Measurements from ENCODE around the gene NEURL1.
A peak's percentile ranks its signal among the peaks of the same experiment; 100 is the strongest.

NEURL1 gene

DNA sequence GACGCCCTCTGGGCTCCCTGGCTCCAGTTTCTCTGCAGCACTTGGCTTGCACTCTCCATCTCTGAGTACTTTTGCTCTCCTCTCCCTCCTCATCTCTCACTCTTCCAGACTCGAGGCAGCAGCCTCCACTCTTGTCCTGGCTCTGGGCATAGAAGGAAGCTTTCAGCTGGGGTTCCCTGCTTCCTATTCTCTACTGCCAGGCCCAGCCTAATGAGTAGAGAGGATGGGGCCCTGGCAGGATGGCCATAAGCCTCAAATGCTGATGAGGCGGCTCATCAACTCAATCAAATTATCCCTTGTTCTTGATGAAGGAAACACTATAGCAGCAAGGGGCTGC lies 55.8 kb downstream of the NEURL1 start:
- DNase-seq: no peak

DNA sequence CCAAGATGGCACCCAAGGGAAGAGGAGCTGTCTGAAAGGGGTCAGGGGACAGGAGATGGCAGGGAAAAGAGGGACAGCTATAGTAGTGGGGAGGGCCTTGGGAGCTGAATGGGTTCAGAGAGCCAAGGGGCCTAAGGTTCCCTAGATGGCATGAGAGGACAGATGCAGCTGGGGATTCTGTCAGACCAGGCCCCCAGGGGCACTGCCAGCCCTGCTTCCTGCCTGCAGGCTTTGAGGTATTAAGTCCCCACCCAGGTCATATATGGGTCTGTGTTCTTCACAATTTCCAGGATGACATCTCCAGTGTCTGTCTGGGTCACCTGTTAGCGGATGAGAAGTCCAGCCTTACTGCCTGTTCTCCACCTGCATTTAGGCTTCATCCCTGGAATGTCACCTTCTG lies 56.7 kb downstream of the NEURL1 start:
- DNase-seq: no peak

DNA sequence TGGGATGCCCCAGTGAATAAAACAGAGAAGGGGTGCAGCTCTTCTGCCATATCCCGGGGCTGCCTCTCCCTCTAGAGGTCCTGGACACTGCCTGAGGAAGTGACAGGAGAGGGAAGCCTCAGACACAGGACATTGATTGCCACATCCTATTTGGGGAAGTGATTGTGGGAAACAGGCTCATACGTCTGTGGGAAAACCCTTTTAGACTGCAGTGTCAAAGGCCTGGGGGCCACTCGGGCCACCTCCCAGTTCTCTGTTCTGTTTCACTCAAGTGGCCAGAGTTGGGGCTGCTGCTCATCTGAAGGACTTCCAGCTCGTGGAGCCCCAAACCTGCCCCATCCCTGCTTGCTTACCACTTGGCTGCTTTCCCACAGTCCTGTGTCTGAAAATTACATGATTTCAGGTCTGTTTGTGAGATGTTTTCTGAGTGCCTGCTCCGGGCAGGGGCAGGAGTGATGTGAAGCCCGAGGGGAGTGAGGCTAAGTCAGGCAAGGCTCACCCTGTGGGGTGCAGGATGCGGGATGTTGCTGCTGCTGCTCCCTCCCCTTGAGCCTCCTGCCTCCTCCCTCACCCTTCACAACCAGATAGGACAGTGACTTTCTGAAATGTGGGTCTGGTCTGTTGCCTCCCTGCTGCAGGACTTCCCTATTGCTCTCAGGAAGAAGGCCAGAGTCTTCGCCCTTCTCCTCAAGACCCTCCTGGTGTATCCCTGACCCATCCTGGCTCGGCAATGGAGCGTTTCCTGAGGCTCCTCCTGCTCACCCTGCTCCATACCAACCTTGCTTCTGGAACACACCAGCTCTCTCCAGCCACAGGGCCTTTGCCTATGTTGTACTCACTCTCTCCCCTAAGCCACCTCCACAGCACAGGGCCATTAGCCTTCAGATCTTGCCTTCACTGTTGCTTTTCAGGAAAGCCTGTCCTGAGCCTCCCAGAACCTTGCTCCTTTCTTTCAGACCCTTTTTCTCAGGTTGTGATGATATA lies 58.4 kb downstream of the NEURL1 start:
- DNase-seq: no peak

DNA sequence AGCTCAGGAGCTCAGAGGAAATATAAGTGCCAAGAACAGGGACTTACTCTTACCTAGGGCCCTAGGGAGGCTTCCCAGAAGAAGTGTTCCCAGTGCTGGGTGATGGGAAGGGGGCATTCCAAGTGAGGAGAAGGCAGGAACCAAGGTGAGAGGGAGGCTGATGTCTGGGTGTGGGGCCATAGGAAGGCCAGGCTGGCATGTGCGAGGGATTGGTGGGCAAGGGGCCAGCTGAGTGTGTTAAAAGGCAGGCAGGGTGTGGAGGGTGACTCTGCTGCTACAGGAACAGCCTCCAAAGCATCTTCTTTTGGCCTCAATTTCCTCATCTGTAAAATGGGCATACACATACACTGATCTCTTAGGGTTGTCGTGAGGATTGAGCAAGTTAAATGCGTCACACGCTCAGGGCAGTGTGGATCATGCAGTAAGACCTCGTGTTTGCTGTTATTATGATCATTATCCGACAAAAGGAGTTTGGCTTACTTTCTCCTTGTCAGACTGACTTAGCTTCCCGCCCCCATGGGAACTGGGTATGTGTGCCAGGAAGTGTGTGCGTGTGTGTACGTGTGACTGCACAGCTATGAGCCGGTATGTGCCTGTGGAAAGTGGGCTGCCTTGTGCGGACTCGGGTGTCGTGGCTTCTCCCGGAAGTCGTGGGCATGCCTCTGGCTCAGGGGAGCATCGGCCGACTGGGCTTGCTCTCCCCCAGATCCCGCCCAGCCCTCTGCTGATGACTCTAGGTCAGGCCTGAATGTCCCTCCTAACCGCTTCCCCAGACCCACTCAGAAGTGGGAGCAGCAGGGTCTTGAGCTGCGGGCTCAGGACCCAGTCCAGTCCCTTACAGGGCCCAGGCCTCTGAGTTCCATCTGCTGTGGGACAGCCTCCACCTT lies 59.6 kb downstream of the NEURL1 start:
- no peak for DNase-seq

DNA sequence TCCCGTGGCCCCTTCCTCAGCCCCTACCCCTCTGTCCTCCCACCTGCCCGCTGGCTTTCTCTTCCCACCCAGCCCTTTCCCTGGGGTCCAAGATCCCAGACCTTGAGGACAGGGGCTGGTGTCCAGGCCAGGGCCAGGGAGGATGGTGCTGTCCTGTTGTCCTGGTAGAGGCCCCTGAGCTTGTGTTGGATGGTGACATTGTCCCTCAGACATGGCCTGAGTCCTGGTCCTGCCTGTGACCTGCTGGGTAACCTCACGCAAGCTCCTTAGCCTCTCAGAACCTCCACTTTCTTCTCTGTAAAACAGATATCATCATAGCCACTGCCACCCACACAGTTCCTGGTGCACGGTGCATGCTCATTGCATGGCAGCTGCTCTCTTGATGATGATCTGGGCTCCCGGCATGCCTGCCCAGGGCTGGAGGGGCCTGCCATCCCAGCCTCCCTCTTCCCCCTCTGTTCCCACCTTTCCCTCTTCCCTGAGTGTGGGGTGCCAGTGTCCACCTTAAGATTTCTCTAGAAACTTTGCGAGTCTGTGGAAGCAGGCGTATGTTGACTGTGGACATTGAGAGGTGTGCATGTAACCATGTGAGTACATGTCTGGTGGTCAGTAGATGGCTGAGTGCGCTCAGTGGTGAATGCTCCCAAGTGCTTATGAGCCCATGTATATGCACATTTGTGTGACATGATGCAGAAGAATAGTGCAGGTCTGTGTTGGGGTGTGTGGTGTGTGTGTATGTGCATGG lies 60.4 kb downstream of the NEURL1 start:
- DNase-seq: no peak

DNA sequence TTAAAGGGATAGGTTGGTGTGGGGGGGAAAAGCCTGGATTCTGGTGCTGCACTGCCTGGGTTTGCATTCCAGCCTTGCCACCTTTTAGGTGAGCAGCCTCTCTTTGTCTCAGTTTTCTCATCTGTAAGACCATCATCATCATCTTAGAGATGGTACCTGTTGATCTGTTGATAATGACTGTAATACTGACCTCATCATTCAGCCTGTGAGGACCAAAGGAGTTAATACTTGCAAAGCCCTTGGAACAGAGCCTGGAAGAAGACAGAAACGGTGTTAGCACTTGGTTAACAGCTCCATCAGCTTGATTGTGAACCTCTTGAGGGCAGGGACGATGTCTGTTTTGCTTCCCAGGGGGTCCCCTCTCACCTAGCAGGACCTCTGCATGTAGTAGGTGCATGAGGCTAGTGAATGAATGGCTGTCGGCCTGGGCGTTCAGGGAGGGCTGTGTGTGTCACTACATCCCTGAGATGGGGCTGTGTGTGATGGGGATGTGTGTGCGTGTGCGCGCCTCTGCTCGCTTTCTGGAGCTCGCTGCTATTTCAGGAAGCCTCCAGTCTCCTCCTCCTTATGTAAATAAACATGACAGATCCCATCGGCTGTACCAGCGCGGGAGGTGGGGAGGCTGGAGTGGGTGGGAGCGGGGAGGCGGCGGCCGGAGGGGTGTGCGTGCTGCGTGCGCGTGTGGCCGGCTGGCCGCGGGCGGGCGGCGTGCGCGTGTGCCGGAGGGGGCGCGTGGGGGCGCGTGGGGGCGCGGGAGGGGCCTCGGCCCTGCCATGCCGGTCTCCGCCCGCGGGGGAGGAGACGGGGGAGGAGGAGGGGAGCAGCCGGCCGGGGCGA lies 61.2 kb downstream of the NEURL1 start:
- peak; percentile 66 for DNase-seq

DNA sequence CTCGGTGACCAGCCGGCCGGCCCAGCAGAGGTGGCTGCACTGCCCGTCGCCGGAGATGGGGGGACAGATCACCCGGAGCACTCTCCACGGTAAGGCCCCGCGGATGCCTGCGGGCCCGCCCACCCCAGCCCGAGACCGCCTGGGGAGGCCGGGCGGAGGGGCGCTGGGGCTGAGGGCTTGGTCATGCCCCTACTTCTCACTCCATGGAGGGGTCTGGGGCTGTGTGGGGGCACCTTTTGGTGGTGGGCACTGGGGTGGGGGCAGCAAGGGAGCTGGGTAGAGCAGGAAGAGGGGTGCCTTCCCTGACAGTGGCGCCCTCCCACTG lies 61.8 kb downstream of the NEURL1 start:
- DNase-seq: no peak

DNA sequence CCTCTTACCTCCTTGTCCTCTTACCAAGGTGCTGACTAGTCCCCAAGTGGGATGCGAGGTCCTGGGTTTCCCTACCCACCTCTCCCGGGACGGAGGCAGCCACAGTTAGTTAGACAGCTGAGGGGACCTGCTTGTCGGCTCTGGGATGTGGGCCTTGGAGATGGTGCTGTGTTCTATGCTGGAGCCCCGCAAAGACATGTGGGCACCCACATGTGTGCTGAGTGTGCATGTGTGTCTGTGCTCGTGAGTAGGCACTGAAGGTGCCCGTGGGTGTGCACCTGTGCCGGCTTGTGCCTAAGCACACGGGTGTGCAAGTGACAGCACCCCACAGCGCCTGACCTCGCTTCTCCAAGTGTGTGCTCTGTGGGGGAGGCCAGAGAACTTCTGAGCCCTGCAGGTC lies 62.2 kb downstream of the NEURL1 start:
- DNase-seq: no peak

DNA sequence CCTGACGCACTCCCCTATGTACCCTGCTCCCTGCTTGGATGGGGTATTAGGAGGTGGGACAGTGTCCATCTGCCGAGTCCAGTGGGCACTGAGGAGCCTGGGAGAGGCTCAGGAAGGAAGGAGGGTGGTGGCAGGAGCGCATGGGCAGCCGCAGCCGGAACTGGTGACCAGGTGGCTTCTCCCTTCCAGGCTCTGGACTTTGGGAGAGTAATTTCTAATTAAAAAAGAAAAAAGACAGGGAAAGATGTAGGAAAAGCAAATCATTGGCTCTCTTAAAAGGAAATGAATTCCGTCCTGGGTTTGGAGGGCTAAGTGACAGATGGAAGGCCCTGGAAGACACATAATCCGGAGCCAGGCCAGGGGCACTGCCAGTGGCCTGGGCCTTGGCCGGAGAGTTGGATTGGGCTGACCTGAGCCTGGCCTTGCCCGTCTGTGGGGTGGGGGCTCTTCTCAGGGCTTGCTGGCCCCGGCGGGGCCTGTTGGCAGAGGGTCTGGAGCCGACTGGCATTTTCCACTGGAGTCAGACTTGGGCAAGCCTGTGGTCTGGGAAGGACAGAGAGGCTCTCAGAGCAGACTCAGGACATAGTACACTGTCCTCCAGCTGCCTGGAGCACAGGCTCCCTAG lies 63.0 kb downstream of the NEURL1 start:
- no peak for DNase-seq

DNA sequence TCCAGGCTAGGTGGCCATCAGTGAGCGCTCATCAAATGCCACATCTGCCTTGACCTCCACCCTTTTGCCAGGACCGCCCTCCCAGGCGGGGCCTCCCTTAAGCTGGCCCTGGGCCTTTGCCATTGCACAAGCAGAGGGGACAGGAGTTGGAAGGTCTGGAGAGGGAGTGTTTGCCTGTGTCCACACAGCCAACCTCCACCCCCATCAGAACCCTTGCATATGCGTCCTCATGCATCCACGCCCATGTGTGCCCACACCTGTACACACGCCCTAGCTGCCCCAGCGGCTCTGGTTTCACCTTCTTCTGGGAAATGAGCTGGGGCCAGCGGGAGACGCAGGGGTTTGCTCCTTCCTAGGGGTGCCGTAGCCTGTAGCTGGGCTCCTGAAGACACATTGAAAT lies 64.0 kb downstream of the NEURL1 start:
- peak; percentile 27 for DNase-seq

DNA sequence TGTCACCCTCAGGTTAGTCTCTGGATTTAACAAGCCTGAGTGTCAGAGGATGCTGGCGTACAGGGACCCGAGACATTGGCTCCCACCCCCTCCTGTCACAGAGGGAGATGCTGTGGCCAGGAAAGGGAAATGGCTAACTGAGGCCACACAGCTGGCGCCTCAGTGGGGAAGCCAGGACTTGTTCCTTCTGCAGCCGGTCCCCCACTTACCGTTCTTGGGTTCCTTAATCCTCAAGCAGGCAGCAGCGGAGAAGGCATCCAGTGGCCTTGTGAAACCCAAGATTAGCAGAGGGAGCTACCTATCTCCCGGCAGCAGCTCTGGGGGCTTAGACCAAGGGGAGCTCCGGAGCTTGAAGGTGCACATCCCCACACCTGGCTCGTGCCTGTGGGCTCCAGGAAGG lies 65.4 kb downstream of the NEURL1 start:
- DNase-seq: no peak

DNA sequence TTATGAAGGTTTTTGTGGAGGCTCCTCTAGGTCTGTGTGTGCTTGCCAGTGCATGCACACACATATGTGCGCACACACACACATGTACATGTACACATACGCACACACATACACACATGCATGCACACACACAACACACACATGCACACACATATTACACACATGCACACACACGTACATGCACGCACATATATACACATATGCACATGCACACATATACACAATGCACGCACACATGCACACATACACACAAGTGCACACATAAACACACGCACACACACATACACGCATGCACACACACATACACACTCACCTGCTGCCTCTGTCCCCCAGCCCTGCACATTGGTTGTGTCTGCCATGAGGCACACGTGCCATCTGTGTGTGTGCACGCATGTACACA lies 66.3 kb downstream of the NEURL1 start:
- DNase-seq: no peak

DNA sequence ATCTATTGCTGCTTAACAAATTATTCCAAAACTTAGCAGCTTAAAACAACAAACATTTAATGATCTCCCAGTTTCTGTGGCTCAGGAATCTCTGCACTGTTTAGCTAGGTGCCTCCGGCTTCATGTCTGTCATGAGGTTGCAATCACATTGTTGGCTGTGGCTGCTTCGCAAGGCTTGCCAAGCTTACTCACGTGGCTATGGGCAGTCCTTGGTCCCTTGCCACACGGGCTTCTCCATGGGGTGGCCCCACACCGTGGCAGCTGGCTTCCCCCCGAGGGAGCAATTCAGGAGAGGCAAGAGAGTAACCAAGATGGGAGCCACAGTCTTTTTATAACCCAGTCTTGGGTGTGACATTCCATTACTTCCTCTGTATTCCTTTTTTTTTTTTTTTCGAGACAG lies 67.4 kb downstream of the NEURL1 start:
- no peak for DNase-seq

DNA sequence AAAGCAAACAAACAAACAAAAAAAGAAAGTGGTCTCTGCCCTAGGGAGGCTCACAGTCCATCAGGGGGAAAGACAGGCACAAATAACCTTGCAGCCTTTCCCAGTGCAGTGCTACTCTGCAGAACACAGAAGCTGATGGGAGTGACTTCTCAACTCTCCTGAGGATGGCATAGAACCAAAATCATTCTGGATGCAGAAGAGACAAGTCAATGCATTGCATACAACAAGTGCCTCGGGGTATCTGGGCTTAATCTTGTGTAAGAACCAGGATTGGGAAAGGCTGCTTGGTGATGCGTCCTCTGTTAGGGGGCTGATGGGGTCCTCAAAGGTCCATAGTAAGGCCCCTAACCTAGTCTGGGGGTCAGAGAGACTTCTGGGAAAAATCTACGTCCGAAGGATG lies 68.9 kb downstream of the NEURL1 start:
- DNase-seq: no peak

DNA sequence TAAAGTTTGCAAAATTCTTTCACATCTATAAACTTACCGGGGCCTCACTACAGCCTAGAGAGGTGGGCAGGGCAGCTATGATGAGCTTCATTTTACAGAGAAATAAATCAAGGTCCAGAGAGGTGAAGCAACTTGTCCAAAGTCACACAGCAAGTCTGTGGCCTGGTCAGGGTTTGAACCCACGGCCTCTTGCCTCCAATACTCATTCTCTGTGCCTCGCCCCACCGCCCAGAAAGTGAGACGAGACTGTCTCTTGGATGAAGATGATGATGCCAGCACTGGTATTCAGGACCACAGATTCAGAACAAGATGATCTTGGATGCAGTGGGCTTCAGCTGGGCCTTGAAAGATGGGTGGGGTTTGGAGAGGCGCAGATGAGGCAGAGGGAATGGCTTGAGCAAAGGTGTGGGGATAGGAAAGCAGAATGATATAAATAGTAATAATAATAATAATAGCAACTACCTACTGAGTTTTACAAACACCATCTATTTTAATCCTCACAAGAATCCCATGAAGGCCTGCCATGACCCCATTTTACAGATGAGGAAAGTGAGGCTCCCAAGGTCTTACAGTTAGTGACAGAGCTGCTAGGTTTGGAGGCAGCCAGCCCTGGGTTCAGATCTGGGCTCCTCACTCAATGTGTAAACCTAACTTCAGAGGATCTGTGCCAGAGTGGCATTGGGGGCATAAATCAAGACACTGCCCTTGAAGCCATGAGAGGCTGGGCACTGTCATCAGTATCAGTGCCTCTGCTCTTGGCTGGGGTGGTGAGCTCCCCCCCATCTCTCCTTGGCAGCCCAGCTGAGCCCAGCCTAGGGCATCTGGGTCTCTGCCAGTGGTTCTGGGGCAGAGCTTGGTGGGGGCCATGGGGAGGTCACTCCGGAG lies 70.0 kb downstream of the NEURL1 start:
- DNase-seq: no peak

DNA sequence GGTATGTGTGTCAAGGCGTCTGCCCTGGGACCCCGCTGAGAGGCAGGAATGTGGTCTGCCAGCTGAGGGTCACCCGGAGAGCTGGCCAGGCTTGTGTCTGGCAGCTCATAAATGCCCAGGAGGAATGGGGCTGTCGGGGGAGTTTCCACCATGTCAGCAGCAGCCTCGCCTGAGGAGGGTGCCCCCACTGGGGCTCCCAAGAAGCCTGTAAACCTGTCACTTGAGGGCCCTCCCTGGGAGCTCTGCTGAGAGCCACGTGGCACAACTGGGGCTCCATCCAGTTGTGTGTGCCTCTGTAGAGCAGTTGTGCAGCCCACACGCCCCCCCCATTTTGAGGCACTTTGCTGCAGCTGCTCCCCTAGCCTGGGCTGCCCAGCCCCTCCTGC lies 70.6 kb downstream of the NEURL1 start:
- no peak for DNase-seq

DNA sequence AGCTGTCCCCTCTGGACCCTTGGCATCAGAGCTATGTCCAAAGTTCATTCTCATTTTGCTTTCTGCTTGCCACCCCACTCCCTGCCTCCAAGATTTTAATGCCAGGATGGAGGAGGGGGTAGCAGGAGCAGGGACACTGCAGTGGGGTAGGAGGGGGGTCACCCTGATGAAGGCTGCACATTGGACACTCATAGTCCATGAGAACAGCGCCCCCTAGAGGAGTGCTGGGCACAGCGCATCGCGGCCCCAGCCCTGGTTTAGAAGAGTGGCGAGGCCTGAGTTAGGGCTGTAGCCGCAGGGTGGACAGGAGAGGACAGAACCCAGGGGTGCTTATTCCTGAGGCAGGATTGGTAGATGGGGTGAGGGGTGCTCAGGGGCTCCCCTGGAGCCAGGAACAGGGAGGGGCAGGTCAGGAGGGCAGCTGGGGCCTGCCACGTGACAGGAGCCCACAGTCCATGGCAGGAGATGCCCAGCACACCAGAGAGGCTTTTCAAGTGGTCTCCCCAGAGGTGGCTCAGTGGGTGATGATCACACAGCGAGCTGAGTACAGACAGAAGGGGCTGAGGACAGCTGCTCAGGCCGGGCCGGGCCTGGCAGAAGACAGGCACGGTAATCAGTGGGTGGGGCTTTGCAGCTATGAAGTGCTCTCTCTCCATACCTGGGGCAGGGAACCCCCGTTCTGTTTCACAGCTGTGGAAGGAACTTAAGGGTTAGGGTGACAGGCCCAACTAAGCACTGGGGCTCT lies 71.4 kb downstream of the NEURL1 start:
- DNase-seq: peak; percentile 59

DNA sequence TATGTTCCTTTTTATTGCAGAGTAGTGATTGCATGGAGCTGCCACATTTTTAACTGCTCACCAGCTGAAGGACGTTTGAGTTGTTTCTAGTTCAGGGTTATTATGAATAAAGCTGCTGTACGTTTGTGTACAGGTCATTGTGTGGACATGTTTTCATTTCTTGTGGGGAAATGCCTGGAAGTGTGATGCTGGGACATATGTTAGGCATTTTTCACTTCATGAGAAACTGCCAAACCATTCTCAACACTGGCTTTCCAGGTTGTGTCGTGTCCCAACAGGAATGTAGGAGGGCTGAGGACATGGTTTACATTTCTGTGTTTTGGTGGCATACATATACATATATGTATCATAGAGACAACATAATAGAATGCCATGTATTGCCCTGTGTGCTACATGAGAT lies 73.0 kb downstream of the NEURL1 start:
- no peak for DNase-seq

DNA sequence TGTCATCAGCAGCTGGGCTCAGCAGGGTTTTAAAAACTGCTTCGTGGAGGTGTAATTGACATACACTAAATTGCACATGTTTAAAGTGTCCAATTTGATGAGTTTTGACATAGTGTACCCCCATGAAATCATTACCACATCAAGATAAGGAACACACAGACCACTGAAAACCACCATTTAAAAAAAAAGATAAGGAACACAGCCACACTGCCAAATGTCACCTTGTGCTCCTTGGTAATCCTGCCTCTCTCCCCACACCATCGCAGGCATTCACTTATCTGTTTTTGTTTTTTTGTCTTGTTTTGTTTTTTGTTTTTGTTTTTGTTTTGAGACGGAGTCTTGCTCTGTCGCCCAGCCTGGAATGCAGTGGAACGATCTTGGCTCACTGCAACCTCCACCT lies 75.0 kb downstream of the NEURL1 start:
- no peak for DNase-seq

DNA sequence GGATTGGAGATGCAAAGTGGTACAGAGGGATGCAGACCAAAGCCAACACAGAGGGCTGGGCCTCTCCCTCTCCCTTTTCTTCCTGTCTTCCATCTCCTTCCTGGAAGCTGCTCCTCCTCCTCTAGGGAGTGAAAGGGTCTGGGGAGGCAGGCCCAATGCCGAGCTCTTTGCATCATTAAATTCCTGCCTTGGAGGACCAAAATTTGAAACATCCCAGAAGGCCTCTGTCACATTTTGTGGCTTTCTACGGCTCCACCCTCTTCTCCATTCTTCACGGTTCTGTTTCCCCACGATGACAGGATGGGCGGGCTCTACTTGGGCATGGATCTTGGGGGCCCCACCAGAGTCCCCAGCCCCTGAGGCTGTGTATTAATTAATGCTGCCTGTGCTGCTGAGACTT lies 76.4 kb downstream of the NEURL1 start:
- DNase-seq: no peak
